Measurements from ENCODE around the gene DIP2C.
"Not testable (repeated sequence)": the region's sequence is repeated elsewhere in the genome, so short reads cannot be mapped to it uniquely, and the experiment has no call there.

Gene DIP2C

GRCh38 chr10:361203-362081, 328.0 kb downstream of the DIP2C start:
- DNase-seq, result no peak

- DNase-seq, result no peak
Measured at GRCh38 chr10:360653-361052, 328.8 kb downstream of the DIP2C start.

- no peak for DNase-seq
Measured at GRCh38 chr10:359762-360161, 329.7 kb downstream of the DIP2C start.

- no peak for DNase-seq
Measured at GRCh38 chr10:359093-359492, 330.4 kb downstream of the DIP2C start.

GRCh38 chr10:357201-357950, 332.1 kb downstream of the DIP2C start:
- no peak for DNase-seq

GRCh38 chr10:356452-356851, 333.0 kb downstream of the DIP2C start:
- DNase-seq, result no peak

GRCh38 chr10:354901-355617, 334.4 kb downstream of the DIP2C start:
- DNase-seq, result no peak

GRCh38 chr10:352476-353235, 336.8 kb downstream of the DIP2C start:
- peak; percentile 47 for DNase-seq

- peak; percentile 54 for DNase-seq
Measured at GRCh38 chr10:351770-352334, 337.6 kb downstream of the DIP2C start.

- peak; percentile 46 for DNase-seq
Measured at GRCh38 chr10:350981-351501, 338.4 kb downstream of the DIP2C start.

GRCh38 chr10:349081-349480, 340.4 kb downstream of the DIP2C start:
- DNase-seq, result peak; percentile 37

- DNase-seq, result peak; percentile 32
Measured at GRCh38 chr10:348456-348855, 341.0 kb downstream of the DIP2C start.

- peak; percentile 25 for DNase-seq
Measured at GRCh38 chr10:347774-348173, 341.7 kb downstream of the DIP2C start.

GRCh38 chr10:347190-347589, 342.3 kb downstream of the DIP2C start:
- not testable (repeated sequence) for DNase-seq

GRCh38 chr10:344582-345200, 344.8 kb downstream of the DIP2C start:
- DNase-seq, result peak; percentile 25

GRCh38 chr10:343231-344220, 345.9 kb downstream of the DIP2C start:
- DNase-seq, result peak; percentile 48

- no peak for DNase-seq
Measured at GRCh38 chr10:341081-341740, 348.3 kb downstream of the DIP2C start.

- DNase-seq, result no peak
Measured at GRCh38 chr10:340646-341045, 348.8 kb downstream of the DIP2C start.

- DNase-seq, result no peak
Measured at GRCh38 chr10:339038-339391, 350.5 kb downstream of the DIP2C start.

Measured in activated CD8-positive, alpha-beta memory T cell treated with anti-CD3 and anti-CD28 coated beads, Interleukin-2, amount 50 U/mL, for 48 hours (primary cell).